ENCODE measurements around the gene TSHZ1.

- TF ChIP-seq CTCF (IDR thresholded peaks at IDR 0.05), result no peak
- no peak for TF ChIP-seq POLR2A (IDR thresholded peaks at IDR 0.05; ENCODE audit: low read depth)
Measured at GRCh38 chr18:75316826-75317225, 106.2 kb downstream of the TSHZ1 start.
